ENCODE data around the gene SPART. TPM values are rescaled to one million over a fixed set of nuclear protein-coding genes. Genes with fewer than 3 reads are reported as not detected.

SPART gene
- total RNA-seq, 2 experiments from 2014 or later: 8.4 to 16.3 TPM

DNA sequence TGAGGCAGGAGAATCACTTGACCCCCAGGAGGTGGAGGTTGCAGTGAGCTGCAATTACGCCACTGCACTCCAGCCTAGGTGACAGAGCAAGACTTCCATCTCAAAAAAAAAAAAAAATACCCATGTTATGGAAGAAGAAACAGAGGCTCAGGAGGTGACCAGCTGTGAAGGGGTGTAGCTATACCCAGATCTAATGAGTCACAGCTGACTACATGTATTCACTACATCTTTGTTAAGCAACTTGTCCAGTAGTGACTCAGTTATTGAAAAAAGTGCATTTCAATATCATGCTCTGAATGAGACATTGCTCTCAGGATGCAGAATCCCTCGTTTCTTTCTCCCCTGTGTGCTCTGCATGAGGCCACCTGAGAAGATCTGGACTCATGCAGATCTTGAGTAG lies 16.1 kb upstream of the SPART start:
- no peaks in the 10 kb centered on the region for H3K36me3 Mint-ChIP-seq
- ATAC-seq: no peak
- no peak overlapping the region for H3K4me3 Mint-ChIP-seq
- CTCF ChIA-PET: no interaction called here
- H3K27me3 Mint-ChIP-seq: no peaks in the 10 kb centered on the region
- no peak overlapping the region for H3K27ac Mint-ChIP-seq
- no peaks in the 10 kb centered on the region for H3K4me1 Mint-ChIP-seq
- DNase-seq: no peak
- H3K9me3 Mint-ChIP-seq (ENCODE audit: low read depth): no peaks in the 10 kb centered on the region

DNA sequence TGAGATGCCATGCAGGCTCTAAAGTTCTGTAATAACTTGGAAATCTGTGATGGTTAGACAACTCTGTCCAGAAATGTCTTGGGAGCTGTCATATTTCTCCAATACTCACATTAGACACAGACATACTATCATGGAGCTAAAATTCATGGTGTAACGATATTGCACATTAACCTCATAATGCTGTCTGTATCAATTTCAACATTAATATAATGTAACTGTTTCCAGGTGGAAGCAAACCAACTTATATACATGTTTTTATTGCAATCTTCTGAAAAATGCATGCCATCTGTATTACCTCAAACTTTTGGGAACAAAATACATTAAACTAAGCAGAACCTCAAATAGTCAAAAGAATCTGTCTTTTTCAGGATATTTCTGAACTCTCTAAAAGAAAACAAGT lies 14.7 kb upstream of the SPART start:
- H3K27ac Mint-ChIP-seq: no peak overlapping the region
- H3K9me3 Mint-ChIP-seq (ENCODE audit: low read depth): no peaks in the 10 kb centered on the region
- H3K27me3 Mint-ChIP-seq: no peaks in the 10 kb centered on the region
- CTCF ChIA-PET: interaction anchor here (1.3 kb wide), 1 partner anchor 17 kb away, joined by 4 read pairs; no protein-coding TSS in a partner anchor
- no peaks in the 10 kb centered on the region for H3K36me3 Mint-ChIP-seq
- no peaks in the 10 kb centered on the region for H3K4me1 Mint-ChIP-seq
- DNase-seq (no peak), ATAC-seq (no peak)
- H3K4me3 Mint-ChIP-seq: no peak overlapping the region

DNA sequence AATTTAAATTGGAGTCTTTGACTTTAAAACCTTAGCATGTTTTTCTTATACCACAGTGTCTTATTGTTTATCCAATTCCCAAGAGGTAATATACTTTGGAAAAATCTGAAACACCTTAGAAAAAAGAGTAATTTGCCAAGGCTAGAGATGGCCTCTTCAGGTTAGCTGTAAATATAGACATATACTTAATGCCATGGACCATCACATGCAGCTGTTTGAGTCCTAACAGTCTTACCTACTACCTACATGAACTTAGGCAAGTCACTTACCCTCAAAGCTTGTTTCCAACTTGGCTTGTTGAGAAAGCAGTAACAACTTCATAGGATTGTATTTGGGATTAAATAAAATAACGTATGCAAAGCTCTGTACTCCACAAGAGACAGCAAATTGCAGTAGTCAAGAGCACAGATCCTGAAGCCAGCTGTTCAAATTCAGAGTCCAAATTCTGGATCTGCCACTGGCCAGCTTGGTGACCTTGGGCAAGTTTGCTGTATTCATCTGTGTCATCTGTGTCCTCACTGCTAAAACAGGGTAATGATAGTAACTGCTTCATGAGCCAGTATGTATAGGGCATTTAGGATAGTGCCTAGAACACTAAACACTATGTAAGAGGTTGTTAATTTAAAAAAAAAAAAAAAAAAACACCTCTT lies 13.2 kb upstream of the SPART start:
- CTCF ChIA-PET: interaction anchor here (0.7 kb wide), 1 partner anchor 56 kb away, joined by 3 read pairs; no protein-coding TSS in a partner anchor
- ATAC-seq: no peak
- no peak overlapping the region for H3K27ac Mint-ChIP-seq

DNA sequence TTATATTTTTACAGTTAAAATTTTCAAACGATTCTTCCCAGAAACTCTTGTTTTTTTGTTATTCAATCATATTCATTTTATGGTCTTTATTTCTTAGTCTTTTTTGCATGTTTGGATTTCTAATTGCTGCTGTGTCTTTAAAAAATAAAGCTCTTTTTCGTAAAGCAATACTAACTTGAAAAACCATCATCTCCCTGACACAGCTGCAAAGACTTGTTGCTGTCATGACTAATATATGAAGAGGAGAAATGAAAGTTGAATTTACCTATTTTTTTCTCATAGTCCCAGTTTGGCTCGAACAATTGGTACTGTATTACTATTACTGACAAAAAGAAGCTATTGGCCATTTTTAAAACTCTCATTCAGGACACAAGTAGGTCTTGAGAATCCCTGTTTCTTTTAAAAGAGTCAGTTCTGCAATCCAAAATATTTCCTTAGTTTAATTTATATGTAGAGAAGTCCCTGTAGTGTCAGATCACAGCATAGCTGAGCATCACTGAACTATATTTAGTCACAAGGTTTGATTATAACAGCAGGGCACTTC lies 12.1 kb upstream of the SPART start:
- Mint-ChIP-seq H3K4me1 (peaks cover 6% of the 10 kb centered on the region), H3K4me3 (no peak overlapping the region)
- CTCF ChIA-PET: interaction anchor here (0.9 kb wide), 1 partner anchor 12 kb away, joined by 4 read pairs; no protein-coding TSS in a partner anchor

More for the DNA sequence above, 13.2 kb upstream of the SPART start:
- Mint-ChIP-seq H3K27me3 (no peaks in the 10 kb centered on the region), H3K4me1 (peaks cover 6% of the 10 kb centered on the region), H3K4me3 (no peak overlapping the region), H3K36me3 (no peaks in the 10 kb centered on the region), H3K9me3 (ENCODE audit: low read depth) (no peaks in the 10 kb centered on the region)
- no peak for DNase-seq

DNA sequence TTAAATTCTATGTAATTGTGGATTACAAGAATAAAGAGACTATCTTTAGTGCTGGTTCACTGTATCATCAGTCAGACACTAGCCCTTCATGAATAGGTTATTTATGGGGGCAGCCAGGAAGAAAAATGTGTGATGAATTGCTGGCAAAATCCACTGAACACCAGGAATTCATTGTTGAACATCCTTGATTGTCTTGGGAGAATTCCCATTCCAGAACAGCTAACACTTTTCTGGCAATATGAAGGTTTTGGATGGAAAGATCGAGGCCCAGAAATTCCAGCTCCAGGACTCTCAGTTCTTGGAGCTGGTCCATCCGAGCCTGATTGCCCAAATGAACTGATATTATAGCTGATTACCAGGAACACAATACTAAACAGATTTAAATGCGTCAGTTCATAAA lies 11.5 kb upstream of the SPART start:
- H3K36me3 Mint-ChIP-seq: no peaks in the 10 kb centered on the region
- CTCF ChIA-PET: interaction anchor here (0.9 kb wide), 1 partner anchor 11 kb away, joined by 4 read pairs; no protein-coding TSS in a partner anchor
- H3K4me3 Mint-ChIP-seq: no peak overlapping the region
- ATAC-seq: no peak
- H3K27me3 Mint-ChIP-seq: no peaks in the 10 kb centered on the region
- peaks cover 6% of the 10 kb centered on the region for H3K4me1 Mint-ChIP-seq
- no peak for DNase-seq
- no peak overlapping the region for H3K27ac Mint-ChIP-seq
- H3K9me3 Mint-ChIP-seq (ENCODE audit: low read depth): no peaks in the 10 kb centered on the region

More for the DNA sequence above, 12.1 kb upstream of the SPART start:
- Mint-ChIP-seq H3K27me3 (no peaks in the 10 kb centered on the region), H3K9me3 (ENCODE audit: low read depth) (no peaks in the 10 kb centered on the region), H3K27ac (no peak overlapping the region), H3K36me3 (no peaks in the 10 kb centered on the region)
- ATAC-seq (no peak), DNase-seq (no peak)

DNA sequence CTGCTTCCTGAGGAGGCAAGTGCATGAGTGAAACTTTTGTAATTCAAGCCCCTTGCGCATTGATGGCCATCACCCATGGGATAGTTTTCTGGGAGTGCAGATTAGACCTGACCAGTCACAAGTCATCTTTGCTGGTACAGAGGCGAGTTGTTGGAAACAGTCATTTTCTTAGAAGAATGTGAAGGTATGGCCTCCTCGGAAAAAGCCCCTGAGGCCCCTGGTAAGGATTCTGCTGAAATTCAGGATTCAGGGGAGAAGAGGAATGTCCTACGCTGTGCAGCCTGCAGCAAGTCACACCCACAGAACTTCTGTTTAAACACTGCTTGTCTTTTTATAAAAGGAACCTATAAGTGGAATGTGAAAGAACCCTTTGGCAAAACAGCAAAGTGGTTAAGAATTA lies 11.0 kb upstream of the SPART start:
- CTCF ChIA-PET: no interaction called here

DNA sequence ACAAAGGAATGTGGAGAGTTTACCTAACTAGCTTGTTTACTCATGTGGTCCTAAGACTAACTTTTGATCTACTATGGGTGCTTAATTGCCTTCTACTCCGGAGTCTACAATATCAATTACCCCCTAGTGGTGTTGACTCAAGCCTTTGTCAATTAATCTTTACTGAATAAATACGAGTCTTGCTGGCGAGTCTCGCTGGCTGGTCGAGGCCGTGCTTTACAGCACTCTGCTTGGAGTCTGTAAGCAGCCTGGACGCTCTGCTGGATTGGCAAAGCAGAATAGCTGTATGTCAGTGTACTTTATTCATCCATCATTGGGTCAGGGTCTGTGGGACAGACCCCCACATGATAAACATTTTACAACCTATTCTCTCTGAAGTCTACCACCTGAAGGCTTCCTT lies 9.9 kb upstream of the SPART start:
- no peak for DNase-seq
- Mint-ChIP-seq H3K27me3 (no peaks in the 10 kb centered on the region), H3K4me3 (no peak overlapping the region), H3K27ac (no peak overlapping the region), H3K4me1 (peaks cover 6% of the 10 kb centered on the region), H3K36me3 (no peaks in the 10 kb centered on the region), H3K9me3 (ENCODE audit: low read depth) (no peaks in the 10 kb centered on the region)
- CTCF ChIA-PET: interaction anchor here (1.0 kb wide), 1 partner anchor 9 kb away, joined by 4 read pairs; no protein-coding TSS in a partner anchor
- ATAC-seq: no peak

More for the DNA sequence above, 11.0 kb upstream of the SPART start:
- Mint-ChIP-seq H3K4me3 (no peak overlapping the region), H3K36me3 (no peaks in the 10 kb centered on the region), H3K27ac (no peak overlapping the region), H3K4me1 (peaks cover 6% of the 10 kb centered on the region), H3K9me3 (ENCODE audit: low read depth) (no peaks in the 10 kb centered on the region), H3K27me3 (no peaks in the 10 kb centered on the region)
- ATAC-seq: no peak
- no peak for DNase-seq

DNA sequence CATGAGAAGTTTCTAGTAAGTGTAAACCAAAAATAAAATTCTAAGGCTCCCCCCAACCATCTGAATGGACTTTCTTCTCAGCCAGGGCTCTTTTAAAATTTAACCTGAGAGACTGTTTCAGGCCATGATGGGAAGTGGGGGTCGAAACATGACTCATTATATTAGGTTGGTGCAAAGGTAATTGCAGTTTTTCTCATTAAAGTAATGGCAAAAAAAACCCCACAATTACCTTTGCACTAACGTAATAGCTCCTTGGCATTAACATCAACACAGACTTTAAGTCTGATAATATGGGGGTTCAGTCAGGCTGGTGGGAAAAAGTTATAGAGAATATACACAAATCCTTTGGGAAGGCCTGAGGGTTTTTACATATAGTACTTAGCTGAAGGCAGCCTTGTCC lies 9.4 kb upstream of the SPART start:
- ATAC-seq: no peak
- no peaks in the 10 kb centered on the region for H3K9me3 Mint-ChIP-seq (ENCODE audit: low read depth)

DNA sequence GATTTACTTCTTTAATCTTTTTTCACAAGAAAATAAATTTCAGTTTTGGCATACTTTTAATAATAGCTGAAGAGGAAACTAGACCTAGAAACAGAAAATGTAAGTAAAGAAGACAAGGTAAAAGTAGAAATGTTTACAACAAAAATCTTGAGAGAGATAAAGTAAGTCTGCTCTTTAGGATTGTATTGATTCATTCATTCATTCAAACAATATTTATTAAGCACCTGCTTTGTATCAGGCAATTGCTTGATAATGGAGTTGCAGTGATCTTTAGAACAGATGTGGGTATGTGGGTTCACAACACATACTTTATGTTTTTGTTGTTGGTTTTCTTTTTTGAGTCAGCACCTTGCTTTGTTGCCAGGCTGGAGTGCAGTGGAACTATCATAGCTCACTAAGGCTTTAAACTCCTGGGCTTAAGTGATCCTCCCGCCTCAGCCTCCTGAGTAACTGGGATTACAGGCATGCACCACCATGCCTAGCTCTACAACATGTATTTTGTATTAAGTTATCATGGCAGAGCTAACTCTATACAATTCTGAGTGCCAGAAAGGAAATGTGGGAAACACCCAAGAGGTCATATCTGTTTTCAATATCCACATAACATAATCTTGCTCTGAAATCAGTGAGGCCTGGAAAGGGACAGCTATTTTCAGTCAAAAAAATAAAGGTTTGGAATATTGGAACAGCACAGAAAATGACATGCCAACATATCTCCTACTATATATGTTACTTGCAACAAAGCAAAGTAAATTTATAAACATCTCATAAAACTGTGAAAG lies 8.8 kb upstream of the SPART start:
- Mint-ChIP-seq H3K27ac (no peak overlapping the region), H3K9me3 (ENCODE audit: low read depth) (no peaks in the 10 kb centered on the region), H3K36me3 (no peaks in the 10 kb centered on the region), H3K4me3 (no peak overlapping the region), H3K4me1 (peaks cover 6% of the 10 kb centered on the region), H3K27me3 (no peaks in the 10 kb centered on the region)
- ATAC-seq (no peak), DNase-seq (no peak)
- CTCF ChIA-PET: no interaction called here

More for the DNA sequence above, 9.4 kb upstream of the SPART start:
- CTCF ChIA-PET: no interaction called here
- Mint-ChIP-seq H3K36me3 (no peaks in the 10 kb centered on the region), H3K4me1 (peaks cover 6% of the 10 kb centered on the region), H3K27ac (no peak overlapping the region), H3K4me3 (no peak overlapping the region), H3K27me3 (no peaks in the 10 kb centered on the region)
- DNase-seq: no peak

DNA sequence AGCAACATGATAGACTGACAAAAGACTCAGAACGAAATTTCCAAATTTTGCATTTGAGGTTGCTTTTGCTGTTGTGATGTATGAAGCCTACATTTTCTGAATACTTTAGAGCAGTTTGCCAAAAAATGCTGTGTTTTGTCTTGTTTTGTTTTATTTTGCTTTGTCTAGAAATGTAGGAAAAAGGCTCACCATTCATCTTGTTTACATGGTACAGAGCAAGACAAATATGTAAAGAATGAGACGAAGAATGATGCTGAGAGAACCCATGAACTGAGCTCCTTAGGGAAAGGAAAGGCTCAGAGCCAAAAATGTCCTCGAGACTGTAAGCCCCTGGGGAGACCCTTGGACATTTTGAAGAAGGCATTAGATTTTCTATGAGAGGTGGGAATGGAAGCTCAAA lies 6.8 kb upstream of the SPART start:
- CTCF ChIA-PET: no interaction called here
- Mint-ChIP-seq H3K27ac (no peak overlapping the region), H3K27me3 (no peaks in the 10 kb centered on the region), H3K4me3 (no peak overlapping the region), H3K36me3 (no peaks in the 10 kb centered on the region), H3K9me3 (ENCODE audit: low read depth) (no peaks in the 10 kb centered on the region), H3K4me1 (peaks cover 6% of the 10 kb centered on the region)
- no peak for ATAC-seq
- DNase-seq: no peak

DNA sequence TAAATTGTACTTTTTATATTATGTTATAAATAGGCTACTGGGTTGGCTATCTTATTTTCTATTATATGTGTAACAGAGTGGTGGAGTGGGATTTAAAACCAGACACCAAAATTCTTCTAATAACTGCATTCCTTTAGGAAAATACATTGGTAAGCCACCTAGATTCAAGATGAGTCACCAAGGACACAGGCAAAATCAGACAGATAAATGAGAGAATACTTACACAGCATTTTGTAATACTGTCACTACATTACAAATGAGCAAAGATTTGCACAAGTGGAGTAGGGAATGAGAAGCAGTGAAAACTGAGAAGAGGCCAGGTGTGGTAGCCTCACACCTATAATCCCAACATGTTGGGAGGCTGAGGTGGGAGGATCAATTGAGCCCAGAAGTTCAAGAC lies 6.2 kb upstream of the SPART start:
- Mint-ChIP-seq H3K4me3 (no peak overlapping the region), H3K27me3 (no peaks in the 10 kb centered on the region), H3K4me1 (peaks cover 6% of the 10 kb centered on the region), H3K9me3 (ENCODE audit: low read depth) (no peaks in the 10 kb centered on the region), H3K27ac (no peak overlapping the region), H3K36me3 (no peaks in the 10 kb centered on the region)
- DNase-seq (no peak), ATAC-seq (no peak)
- CTCF ChIA-PET: no interaction called here

DNA sequence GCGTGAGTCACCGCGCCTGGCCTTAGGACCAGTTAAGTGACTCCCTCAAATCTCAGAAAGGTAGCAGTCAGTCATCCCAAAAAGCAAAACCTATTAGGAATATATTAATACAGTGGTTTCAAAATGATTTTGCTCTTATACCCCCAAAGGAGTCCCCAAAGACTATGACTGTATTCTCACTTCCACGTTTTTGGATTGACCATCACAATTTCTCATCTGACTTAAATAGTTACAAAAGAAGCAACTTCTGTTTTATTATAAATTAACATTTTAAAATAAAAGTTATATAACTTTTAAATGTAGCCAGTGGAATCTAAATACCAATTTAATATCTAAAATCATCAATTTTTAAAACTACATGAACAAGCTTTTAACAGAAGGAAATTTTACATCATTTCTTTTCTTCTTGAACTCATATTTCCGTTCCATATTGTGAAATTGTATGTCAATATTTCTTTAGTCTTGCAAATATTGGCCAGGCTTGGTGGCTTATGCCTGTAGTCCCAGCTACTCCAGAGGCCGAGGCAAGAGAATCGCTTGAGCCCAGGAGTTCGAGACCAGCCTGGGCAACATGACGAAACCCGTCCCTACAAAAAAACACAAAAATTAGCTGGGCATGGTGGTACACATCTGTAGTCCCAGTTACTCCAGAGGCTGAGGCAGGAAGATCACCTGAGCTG lies 1.5 kb upstream of the SPART start:
- Mint-ChIP-seq H3K27ac (no peak overlapping the region), H3K4me1 (peaks cover 18% of the 10 kb centered on the region), H3K27me3 (peaks cover 27% of the 10 kb centered on the region), H3K36me3 (no peaks in the 10 kb centered on the region), H3K9me3 (ENCODE audit: low read depth) (no peaks in the 10 kb centered on the region), H3K4me3 (no peak overlapping the region)
- ATAC-seq (no peak), DNase-seq (no peak)
- CTCF ChIA-PET: interaction anchor here (1.0 to 2.3 kb wide), 6 partner anchors 9 to 388 kb away, joined by 3 to 12 read pairs (median 4); no protein-coding TSS in a partner anchor

DNA sequence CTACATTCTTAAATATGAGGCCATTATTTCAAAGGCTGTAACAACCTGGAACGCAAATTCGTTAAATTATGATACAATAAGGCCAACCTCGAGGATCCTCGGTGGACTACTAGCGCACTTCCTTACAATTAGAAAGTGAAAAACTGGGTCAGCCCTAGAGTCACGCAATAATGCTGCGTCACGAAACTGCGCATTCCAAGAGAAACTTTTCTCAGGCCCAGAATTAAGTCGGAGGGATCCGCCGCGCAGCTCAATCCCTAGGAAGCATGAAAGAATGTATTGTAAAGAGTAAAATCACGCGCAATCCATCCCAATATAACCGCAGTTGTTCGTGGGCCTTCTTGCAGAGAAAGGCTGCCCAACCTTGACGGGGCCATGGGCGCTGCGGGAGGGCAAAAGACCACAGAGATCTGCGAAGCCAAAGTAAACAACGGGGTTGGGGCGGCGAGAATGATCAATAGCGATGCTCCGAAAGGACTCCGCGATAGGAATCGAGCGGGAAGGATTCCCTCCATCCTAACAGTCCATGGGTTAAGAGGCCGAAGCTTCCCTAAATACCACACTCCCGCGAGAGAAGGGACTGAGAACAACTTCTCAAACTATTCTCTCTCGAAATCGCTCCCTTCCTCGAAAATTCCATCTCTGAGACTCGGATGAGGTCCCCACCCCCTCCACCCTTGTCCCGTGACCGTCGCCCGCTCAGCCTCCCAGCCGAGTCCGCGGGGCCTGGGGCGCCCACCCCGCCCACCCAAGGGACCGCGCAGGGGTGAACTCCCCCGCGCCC lies 564 bp downstream of the SPART start:
- peaks cover 18% of the 10 kb centered on the region for H3K4me1 Mint-ChIP-seq
- ATAC-seq (peak; percentile 16), DNase-seq (peak; percentile 44)
- CTCF ChIA-PET: interaction anchor here (0.6 kb wide), 1 partner anchor 509 kb away, joined by 4 read pairs; no protein-coding TSS in a partner anchor
- peaks cover 29% of the 10 kb centered on the region for H3K27me3 Mint-ChIP-seq
- no peaks in the 10 kb centered on the region for H3K9me3 Mint-ChIP-seq (ENCODE audit: low read depth)
- H3K27ac Mint-ChIP-seq: peak overlapping the region; percentile 88
- H3K36me3 Mint-ChIP-seq: no peaks in the 10 kb centered on the region
- H3K4me3 Mint-ChIP-seq: peak overlapping the region; percentile 80

Data from activated CD8-positive, alpha-beta memory T cell treated with anti-CD3 and anti-CD28 coated beads, Interleukin-2, amount 10 ng/mL, durations not matched to agents 7 days and 5 days (primary cell).